ENCODE measurements around the gene BOC. TPM values are rescaled to one million over a fixed set of nuclear protein-coding genes. Genes with fewer than 3 reads are reported as not detected.

The BOC gene
- total RNA-seq, 1 experiment from 2014 or later: 3.5 TPM

GRCh38 chr3:113247675-113248458 lies 36.5 kb downstream of the BOC start:
- Histone ChIP-seq H3K79me1 (ENCODE audit: insufficient read depth, low read depth, low read length, poor library complexity, severe bottlenecking) (no peaks in the 10 kb centered on the region), H4K91ac (ENCODE audit: insufficient read length, low read depth, low read length) (no peak overlapping the region), H3K23me2 (ENCODE audit: insufficient read length, low read depth, low read length, poor library complexity, severe bottlenecking) (no peaks in the 10 kb centered on the region), H3K23ac (ENCODE audit: insufficient read length, low read depth, low read length) (no peak overlapping the region), H4K8ac (replicated peaks; ENCODE audit: insufficient read length, low read depth, low read length) (no peak overlapping the region), H2AK5ac (ENCODE audit: insufficient read length, low read length) (no peak overlapping the region), H2BK120ac (ENCODE audit: low read depth, low read length, poor library complexity, severe bottlenecking) (no peak overlapping the region), H3K27me3 (ENCODE audit: insufficient read depth, low read length) (no peaks in the 10 kb centered on the region), H3K4ac (ENCODE audit: low read depth, low read length) (no peak overlapping the region), H3K9ac (ENCODE audit: extremely low read depth, insufficient read length, low read length) (no peak overlapping the region), H3K56ac (ENCODE audit: insufficient read length, low read depth, low read length) (no peak overlapping the region), H3K9me3 (ENCODE audit: control insufficient read depth, low read depth, low read length) (no peaks in the 10 kb centered on the region), H2BK12ac (ENCODE audit: insufficient read length, low read depth, low read length) (no peak overlapping the region), H3K4me1 (ENCODE audit: insufficient read depth, low read length) (peaks cover 6% of the 10 kb centered on the region; the same call in 1 of the 2 replicates), H3K4me2 (ENCODE audit: insufficient read depth, insufficient read length, low read length) (no peak overlapping the region), H3K27ac (ENCODE audit: insufficient read length, low read depth, low read length) (no peak overlapping the region), H3K14ac (ENCODE audit: insufficient read depth, low read length) (no peak overlapping the region), H3T11ph (ENCODE audit: low read length) (no peak overlapping the region), H4K20me1 (ENCODE audit: control insufficient read depth, insufficient read depth, insufficient read length) (no peaks in the 10 kb centered on the region), H3K79me2 (ENCODE audit: insufficient read depth, low read length) (no peaks in the 10 kb centered on the region), H2BK15ac (ENCODE audit: low read depth, low read length) (no peak overlapping the region), H2AFZ (ENCODE audit: low read length) (no peak overlapping the region), H2BK5ac (ENCODE audit: insufficient read length, low read length) (no peak overlapping the region), H2BK20ac (ENCODE audit: low read depth, low read length, poor library complexity, severe bottlenecking) (no peak overlapping the region), H3K18ac (ENCODE audit: insufficient read length, low read depth, low read length) (no peak overlapping the region), H4K5ac (ENCODE audit: insufficient read length, low read depth, low read length) (no peak overlapping the region)
- Mint-ChIP-seq H3K27me3 (ENCODE audit: low read depth) (no peaks in the 10 kb centered on the region), H3K4me1 (peaks cover 35 to 48% of the 10 kb centered on the region in 2 experiments), H3K9me3 (no peaks in the 10 kb centered on the region), H3K36me3 (ENCODE audit: insufficient read depth in 1 of 3, low read depth in 3 of 3) (peaks cover 0 to 21% (median 4%) of the 10 kb centered on the region in 3 experiments; a peak in 4 of 7 replicates), H3K4me3 (no peak overlapping the region), H3K27ac (peak overlapping the region in 1 of 3 experiments; percentile 71; a peak in 1 of 7 replicates)
- TF ChIP-seq CTCF (conservative IDR thresholded peaks at IDR 0.05): no peak
- DNase-seq: no peak
- no CpG with 5 or more reads among the region's 7 CpGs for WGBS (ENCODE audit: extremely low coverage, insufficient read length, low lambda C conversion rate)
